GM23338 (cell line): ENCODE data around the gene RBM42. TPM values are rescaled to one million over a fixed set of nuclear protein-coding genes. Genes with fewer than 3 reads are reported as not detected.

Experiments used
- ATAC-seq: fragments of 200-7000 bp; cut with Tn5 transposase; 3 replicates; pipeline ENCODE4 v1.9.1; 2020
- DNase-seq: peaks from one replicate; pipeline ENCODE4 v3.0.0-alpha.2; 2015; ENCODE audit warnings: low spot score
- H2AFZ ChIP-seq: fragments of 200-600 bp; sonication (generic); 2 replicates; pipeline ENCODE4 v1.8.0; 2016; ENCODE audit warnings: antibody characterized with exemption, mild to moderate bottlenecking, moderate library complexity
- H3F3A ChIP-seq: fragments of 200-600 bp; sonication (generic); replicated peaks from 2 replicates; pipeline ENCODE4 v1.8.0; 2017; ENCODE audit warnings: antibody characterized with exemption, mixed run types, low read depth
- H3K27ac ChIP-seq: fragments of 200-600 bp; sonication (generic); 2 replicates; pipeline ENCODE4 v1.6.1; 2016; ENCODE audit warnings: low read depth
- H3K27me3 ChIP-seq: fragments of 200-600 bp; sonication (generic); 2 replicates; pipeline ENCODE4 v1.8.0; 2016; ENCODE audit warnings: mild to moderate bottlenecking, mixed run types, moderate library complexity; ENCODE audit not compliant: insufficient read depth
- H3K36me3 ChIP-seq: fragments of 200-600 bp; sonication (generic); 2 replicates; pipeline ENCODE4 v1.8.0; 2016; ENCODE audit warnings: mild to moderate bottlenecking; ENCODE audit not compliant: insufficient read depth
- H3K4me1 ChIP-seq: fragments of 200-600 bp; sonication (generic); 2 replicates; pipeline ENCODE4 v1.8.0; 2016; ENCODE audit warnings: mild to moderate bottlenecking, moderate library complexity; ENCODE audit not compliant: insufficient read depth
- H3K4me2 ChIP-seq: fragments of 200-600 bp; sonication (generic); 2 replicates; pipeline ENCODE4 v1.7.1; 2017; ENCODE audit warnings: mixed run types
- H3K4me3 ChIP-seq: fragments of 200-600 bp; sonication (generic); 2 replicates; pipeline ENCODE4 v1.6.1; 2016; ENCODE audit warnings: mixed run types
- H3K79me2 ChIP-seq: fragments of 200-600 bp; sonication (generic); replicated peaks from 2 replicates; pipeline ENCODE4 v1.8.0; 2017; ENCODE audit warnings: mild to moderate bottlenecking; ENCODE audit not compliant: insufficient read depth
- H3K9me2 ChIP-seq: fragments of 200-600 bp; sonication (generic); 2 replicates; pipeline ENCODE4 v1.8.0; 2017; ENCODE audit not compliant: insufficient read depth
- H4K20me1 ChIP-seq: fragments of 200-600 bp; sonication (generic); replicated peaks from 2 replicates; pipeline ENCODE4 v1.8.0; 2017; ENCODE audit warnings: mild to moderate bottlenecking; ENCODE audit not compliant: insufficient read depth
- H3K27ac Mint-ChIP-seq: 2 replicates; pipeline ENCODE4 v1.8.0; 2020; ENCODE audit warnings: inconsistent platforms, mild to moderate bottlenecking, moderate library complexity, mixed read lengths
- H3K27me3 Mint-ChIP-seq: 3 replicates; pipeline ENCODE4 v1.8.0; 2022; ENCODE audit warnings: low read depth, mild to moderate bottlenecking, moderate library complexity, mixed read lengths, inconsistent platforms; ENCODE audit not compliant: insufficient read depth, poor library complexity
- H3K36me3 Mint-ChIP-seq: 3 replicates; pipeline ENCODE4 v1.8.0; 2021; ENCODE audit warnings: low read depth, mild to moderate bottlenecking, inconsistent platforms, moderate library complexity, mixed read lengths
- H3K4me1 Mint-ChIP-seq: 3 replicates; pipeline ENCODE4 v1.8.0; 2020; ENCODE audit warnings: mild to moderate bottlenecking, inconsistent platforms, mixed read lengths
- H3K4me3 Mint-ChIP-seq: 3 replicates; pipeline ENCODE4 v1.8.0; 2021; ENCODE audit warnings: moderate library complexity, mild to moderate bottlenecking, inconsistent platforms, mixed read lengths
- H3K9me3 Mint-ChIP-seq: 3 replicates; pipeline ENCODE4 v1.8.0; 2020; ENCODE audit warnings: moderate library complexity, mild to moderate bottlenecking, inconsistent platforms, mixed read lengths
- CREB1 ChIP-seq: fragments of 250-450 bp; sonication (Bioruptor Pico); IDR thresholded peaks from 2 replicates; pipeline ENCODE4 v1.5.0; 2020; ENCODE audit warnings: low read depth, mild to moderate bottlenecking, moderate library complexity
- ETS1 ChIP-seq: IDR thresholded peaks from 2 replicates; pipeline ENCODE4 v1.6.1; 2016; ENCODE audit warnings: antibody characterized with exemption
- EZH2 ChIP-seq: fragments of 200-600 bp; sonication (generic); IDR thresholded peaks from one replicate; pipeline ENCODE4 v1.8.0; 2017; ENCODE audit warnings: antibody characterized with exemption, mild to moderate bottlenecking, low read depth; ENCODE audit not compliant: unreplicated experiment
- EZH2phosphoT487 ChIP-seq: fragments of 200-600 bp; sonication (generic); IDR thresholded peaks from one replicate; pipeline ENCODE4 v1.8.1; 2018; ENCODE audit warnings: antibody characterized with exemption; ENCODE audit not compliant: unreplicated experiment
- JUNB ChIP-seq: IDR thresholded peaks from one replicate; pipeline ENCODE4 v1.6.1; 2016; ENCODE audit warnings: antibody characterized with exemption; ENCODE audit not compliant: unreplicated experiment
- NANOG ChIP-seq: IDR thresholded peaks from 2 replicates; pipeline ENCODE4 v1.6.1; 2016; ENCODE audit warnings: antibody characterized with exemption, borderline replicate concordance
- POLR2AphosphoS5 ChIP-seq: IDR thresholded peaks from 2 replicates; pipeline ENCODE4 v1.6.1; 2016; ENCODE audit warnings: antibody characterized with exemption, low read depth
- STAT1 ChIP-seq: IDR thresholded peaks from one replicate; pipeline ENCODE4 v1.6.1; 2016; ENCODE audit warnings: antibody characterized with exemption; ENCODE audit not compliant: unreplicated experiment
- ZNF114 ChIP-seq: fragments of 250-450 bp; sonication (Bioruptor Pico); IDR thresholded peaks from 2 replicates; pipeline ENCODE4 v1.5.0; 2020; ENCODE audit warnings: mild to moderate bottlenecking, moderate library complexity
- ZNF331 ChIP-seq: fragments of 250-450 bp; sonication (Bioruptor Pico); IDR thresholded peaks from 2 replicates; pipeline ENCODE4 v1.5.0; 2020; ENCODE audit warnings: low read depth, mild to moderate bottlenecking, moderate library complexity
- ZNF462 ChIP-seq: fragments of 250-450 bp; sonication (Bioruptor Pico); IDR thresholded peaks from 2 replicates; pipeline ENCODE4 v1.5.0; 2020; ENCODE audit warnings: mild to moderate bottlenecking, moderate library complexity
- polyA plus RNA-seq: library from polyadenylated mRNA; unstranded; fragments of >200 nt; fragmentation: Nextera tagmentation; extraction: Ambion mirVana; gene quantifications from 2 replicates; pipeline ENCODE4 v1.2.1, GENCODE V29; 2016
- total RNA-seq: library from RNA; depleted of rRNA; stranded (reverse); fragments of >200 nt; shearing (Covaris generic); gene quantifications from 2 replicates; pipeline ENCODE4 v1.2.3, GENCODE V29; 2014
- TF ChIP-seq, protein P1 (sequence below): IDR thresholded peaks from one replicate; pipeline ENCODE4 v1.6.1; 2018; ENCODE audit warnings: antibody characterized with exemption; ENCODE audit not compliant: unreplicated experiment
- TF ChIP-seq, protein P2 (sequence below), 2 experiments: fragments of 200-600 bp in 1 of 2; sonication (generic) in 1 of 2; conservative IDR thresholded peaks; 2 replicates each; pipeline versions ENCODE4 v1.5.1 to v1.6.1; 2016 to 2017; ENCODE audit warnings: antibody characterized with exemption in 2 of 2, low read depth in 2 of 2, mild to moderate bottlenecking in 2 of 2, moderate library complexity in 1 of 2

RBM42 gene
- total and polyA plus RNA-seq, 2 experiments from 2014 or later = 74.7 to 82.9 TPM

DNA sequence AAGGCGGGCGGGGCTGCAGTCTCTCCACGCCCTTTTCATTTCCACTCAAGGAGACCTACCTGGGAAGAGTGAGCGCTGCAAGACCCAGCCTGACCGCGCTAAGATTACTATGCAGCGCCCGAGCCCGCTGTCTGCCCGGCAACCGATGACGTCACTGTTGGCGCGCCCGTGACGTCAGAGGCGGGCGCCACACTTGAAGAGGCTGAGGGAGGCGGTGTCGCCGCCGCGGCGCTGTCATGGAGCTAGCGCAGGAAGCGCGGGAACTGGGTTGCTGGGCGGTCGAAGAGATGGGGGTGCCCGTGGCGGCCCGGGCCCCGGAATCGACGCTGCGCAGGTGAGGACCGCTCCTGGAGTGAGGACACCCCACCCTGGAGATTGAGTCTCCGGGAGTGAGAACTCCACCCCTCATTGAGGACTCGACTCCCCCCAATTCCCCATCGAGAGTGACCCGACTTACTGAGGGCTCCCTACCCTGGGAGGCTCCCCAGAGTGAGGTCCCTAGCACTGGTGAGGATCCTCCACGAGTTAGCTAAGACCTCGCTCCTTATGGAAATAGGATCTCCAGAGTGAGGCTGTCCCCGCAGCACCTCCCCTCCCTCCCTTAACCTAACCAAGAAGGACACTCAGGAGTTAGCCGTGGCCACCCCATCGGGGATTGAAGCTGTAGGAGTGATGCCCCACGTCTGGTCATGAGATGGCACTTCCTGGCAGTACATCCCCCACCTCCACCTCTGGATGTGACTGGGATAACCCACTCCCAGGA, 16.1 kb upstream of the RBM42 start, which contains the start of gene HAUS5:
Gene HAUS5 (plus strand): TSS at position 177 of the 763 bp plus-strand sequence. CDS start 60 bp downstream, at position 237.
- no peaks in the 10 kb centered on the region for H3K4me1 Mint-ChIP-seq
- peak within 1 kb of the TSS; percentile 82 for H3K27ac Mint-ChIP-seq
- no peak within 1 kb of the TSS for H3K27ac ChIP-seq
- no peaks in the 10 kb centered on the region for H4K20me1 ChIP-seq
- peak within 1 kb of the TSS; percentile 95 for H3K4me3 ChIP-seq
- H3K27me3 Mint-ChIP-seq = peaks cover 15% of the 10 kb centered on the region
- peak within 1 kb of the TSS; percentile 98 for H3K4me2 ChIP-seq
- no peaks in the 10 kb centered on the region for H3F3A ChIP-seq
- no peaks in the 10 kb centered on the region for H3K79me2 ChIP-seq
- no peaks in the 10 kb centered on the region for H3K9me2 ChIP-seq
- DNase-seq (peak; percentile 94), ATAC-seq (peak; percentile 97)
- no peaks in the 10 kb centered on the region for H3K36me3 ChIP-seq
- H3K4me1 ChIP-seq = no peaks in the 10 kb centered on the region
- peak within 1 kb of the TSS; percentile 82 for H3K4me3 Mint-ChIP-seq
- peak within 1 kb of the TSS; percentile 98 for H2AFZ ChIP-seq
- no peaks in the 10 kb centered on the region for H3K27me3 ChIP-seq
- peaks cover 18% of the 10 kb centered on the region for H3K36me3 Mint-ChIP-seq
- H3K9me3 Mint-ChIP-seq = peaks cover 12% of the 10 kb centered on the region
- no peak for TF ChIP-seq STAT1
- TF ChIP-seq EZH2phosphoT487 = no peak
- peak; percentile 84 for TF ChIP-seq POLR2AphosphoS5
- TF ChIP-seq NANOG = no peak
- TF ChIP-seq JUNB = no peak
- TF ChIP-seq CREB1 = peak; percentile 100
- TF ChIP-seq ZNF331 (CRISPR knock-in tag) = no peak
- peak; percentile 37; the same call in 1 of the 2 replicates for TF ChIP-seq ETS1
- no peak for TF ChIP-seq ZNF462 (CRISPR knock-in tag)
- no peak for TF ChIP-seq EZH2
- TF ChIP-seq, protein P1, sequence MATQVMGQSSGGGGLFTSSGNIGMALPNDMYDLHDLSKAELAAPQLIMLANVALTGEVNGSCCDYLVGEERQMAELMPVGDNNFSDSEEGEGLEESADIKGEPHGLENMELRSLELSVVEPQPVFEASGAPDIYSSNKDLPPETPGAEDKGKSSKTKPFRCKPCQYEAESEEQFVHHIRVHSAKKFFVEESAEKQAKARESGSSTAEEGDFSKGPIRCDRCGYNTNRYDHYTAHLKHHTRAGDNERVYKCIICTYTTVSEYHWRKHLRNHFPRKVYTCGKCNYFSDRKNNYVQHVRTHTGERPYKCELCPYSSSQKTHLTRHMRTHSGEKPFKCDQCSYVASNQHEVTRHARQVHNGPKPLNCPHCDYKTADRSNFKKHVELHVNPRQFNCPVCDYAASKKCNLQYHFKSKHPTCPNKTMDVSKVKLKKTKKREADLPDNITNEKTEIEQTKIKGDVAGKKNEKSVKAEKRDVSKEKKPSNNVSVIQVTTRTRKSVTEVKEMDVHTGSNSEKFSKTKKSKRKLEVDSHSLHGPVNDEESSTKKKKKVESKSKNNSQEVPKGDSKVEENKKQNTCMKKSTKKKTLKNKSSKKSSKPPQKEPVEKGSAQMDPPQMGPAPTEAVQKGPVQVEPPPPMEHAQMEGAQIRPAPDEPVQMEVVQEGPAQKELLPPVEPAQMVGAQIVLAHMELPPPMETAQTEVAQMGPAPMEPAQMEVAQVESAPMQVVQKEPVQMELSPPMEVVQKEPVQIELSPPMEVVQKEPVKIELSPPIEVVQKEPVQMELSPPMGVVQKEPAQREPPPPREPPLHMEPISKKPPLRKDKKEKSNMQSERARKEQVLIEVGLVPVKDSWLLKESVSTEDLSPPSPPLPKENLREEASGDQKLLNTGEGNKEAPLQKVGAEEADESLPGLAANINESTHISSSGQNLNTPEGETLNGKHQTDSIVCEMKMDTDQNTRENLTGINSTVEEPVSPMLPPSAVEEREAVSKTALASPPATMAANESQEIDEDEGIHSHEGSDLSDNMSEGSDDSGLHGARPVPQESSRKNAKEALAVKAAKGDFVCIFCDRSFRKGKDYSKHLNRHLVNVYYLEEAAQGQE = no peak
- TF ChIP-seq ZNF114 = no peak
- TF ChIP-seq, protein P2, sequence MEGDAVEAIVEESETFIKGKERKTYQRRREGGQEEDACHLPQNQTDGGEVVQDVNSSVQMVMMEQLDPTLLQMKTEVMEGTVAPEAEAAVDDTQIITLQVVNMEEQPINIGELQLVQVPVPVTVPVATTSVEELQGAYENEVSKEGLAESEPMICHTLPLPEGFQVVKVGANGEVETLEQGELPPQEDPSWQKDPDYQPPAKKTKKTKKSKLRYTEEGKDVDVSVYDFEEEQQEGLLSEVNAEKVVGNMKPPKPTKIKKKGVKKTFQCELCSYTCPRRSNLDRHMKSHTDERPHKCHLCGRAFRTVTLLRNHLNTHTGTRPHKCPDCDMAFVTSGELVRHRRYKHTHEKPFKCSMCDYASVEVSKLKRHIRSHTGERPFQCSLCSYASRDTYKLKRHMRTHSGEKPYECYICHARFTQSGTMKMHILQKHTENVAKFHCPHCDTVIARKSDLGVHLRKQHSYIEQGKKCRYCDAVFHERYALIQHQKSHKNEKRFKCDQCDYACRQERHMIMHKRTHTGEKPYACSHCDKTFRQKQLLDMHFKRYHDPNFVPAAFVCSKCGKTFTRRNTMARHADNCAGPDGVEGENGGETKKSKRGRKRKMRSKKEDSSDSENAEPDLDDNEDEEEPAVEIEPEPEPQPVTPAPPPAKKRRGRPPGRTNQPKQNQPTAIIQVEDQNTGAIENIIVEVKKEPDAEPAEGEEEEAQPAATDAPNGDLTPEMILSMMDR (conservative IDR thresholded peaks at IDR 0.05; ENCODE audit: low read depth in 2 of 2) = no peak; a peak in 1 of 4 replicates
